ENCODE measurements around the gene SUMF2. TPM values are rescaled to one million over a fixed set of nuclear protein-coding genes. Genes with fewer than 3 reads are reported as not detected.
A peak's percentile ranks its signal among the peaks of the same experiment; 100 is the strongest.
"Not testable (repeated sequence)": the region's sequence is repeated elsewhere in the genome, so short reads cannot be mapped to it uniquely, and the experiment has no call there.

The SUMF2 gene
- 67.3 TPM for polyA plus RNA-seq (2012; ENCODE audit: low read depth, missing spikeins)

DNA sequence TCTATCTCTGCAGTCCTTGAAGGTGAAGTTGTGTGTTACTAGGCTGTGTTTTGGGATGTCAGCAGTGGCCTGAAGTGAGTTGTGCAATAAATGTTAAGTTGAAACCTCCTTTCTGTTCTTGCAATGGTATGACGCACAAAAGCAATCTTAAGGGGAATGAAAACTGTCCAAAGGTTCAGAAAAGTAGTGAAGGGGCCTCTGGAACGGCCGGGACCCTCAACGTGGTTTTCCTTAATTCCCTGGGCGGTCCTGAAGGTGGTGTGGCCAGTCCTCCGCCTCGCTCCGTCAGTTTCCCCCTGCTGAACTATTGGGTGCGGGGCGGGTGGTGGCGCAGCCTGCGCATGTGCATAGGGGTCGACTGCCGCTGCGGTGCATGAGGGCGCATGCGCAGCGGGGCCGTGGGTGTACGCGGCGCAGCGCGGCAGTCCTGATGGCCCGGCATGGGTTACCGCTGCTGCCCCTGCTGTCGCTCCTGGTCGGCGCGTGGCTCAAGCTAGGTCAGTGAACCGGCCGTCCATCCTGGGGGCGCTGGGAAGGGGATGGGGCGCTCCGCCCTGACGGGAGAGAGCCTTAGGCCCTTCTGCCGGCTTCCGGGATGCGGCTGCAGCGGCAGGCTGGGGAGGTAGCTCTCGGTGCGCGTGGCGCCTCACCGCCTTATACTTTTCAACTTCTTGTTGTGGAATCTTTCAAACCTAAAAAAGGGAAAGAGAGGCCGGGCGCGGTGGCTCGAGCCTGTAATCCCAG, at the start of gene SUMF2:
SUMF2 (plus strand) TSS at position 405 of the 744 bp plus-strand sequence; CDS start at position 431, 26 bp downstream.
- FAIRE-seq = peak; percentile 100
- TF ChIP-seq PAX5 (IDR thresholded peaks at IDR 0.05; ENCODE audit: insufficient read depth, low read length, severe bottlenecking) (no peak), SPI1 (IDR thresholded peaks at IDR 0.05; ENCODE audit: low read depth, low read length) (no peak), TAF1 (IDR thresholded peaks at IDR 0.05; ENCODE audit: low read depth, low read length) (peak; percentile 54; the same call in 1 of the 2 replicates), POLR2AphosphoS5 (IDR thresholded peaks at IDR 0.05; ENCODE audit: low read depth, low read length) (peak; percentile 94), POLR2A (IDR thresholded peaks at IDR 0.05; ENCODE audit: low read depth, low read length) (peak; percentile 92), POU2F2 (IDR thresholded peaks at IDR 0.05; ENCODE audit: low read depth, low read length) (peak; percentile 84)

GRCh38 chr7:56017015-56017414, 47.1 kb upstream of the SUMF2 start:
- DNase-seq (ENCODE audit: insufficient read length, low spot score); FAIRE-seq: not testable (repeated sequence)

More for the DNA sequence above, at the start of gene SUMF2:
- peak; percentile 91 for DNase-seq (ENCODE audit: insufficient read length, low spot score)

DNA sequence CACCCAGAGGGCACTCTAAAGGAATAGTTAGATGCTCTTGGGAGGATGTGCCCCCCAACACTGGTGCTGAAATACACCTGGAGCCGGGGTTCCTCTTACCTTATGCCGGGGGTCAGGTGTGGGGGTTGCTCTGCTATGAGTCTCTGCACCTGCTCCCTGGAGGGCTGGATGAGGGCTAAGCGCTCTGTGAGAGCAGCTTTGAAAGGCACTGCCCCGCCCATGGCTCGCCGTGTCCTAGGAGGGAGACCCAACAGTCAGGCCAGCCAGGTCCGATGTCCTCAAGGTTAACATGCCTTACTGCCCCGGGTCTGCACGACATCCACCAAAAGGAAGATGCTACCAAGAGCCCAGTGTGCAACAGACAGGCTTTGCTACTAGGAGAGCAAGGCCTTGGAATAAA, 44.6 kb upstream of the SUMF2 start:
- no peak for FAIRE-seq

GRCh38 chr7:56023500-56023899, 40.6 kb upstream of the SUMF2 start:
- TF ChIP-seq POLR2AphosphoS5 (IDR thresholded peaks at IDR 0.05; ENCODE audit: low read depth, low read length) = no peak
- TF ChIP-seq POLR2A (IDR thresholded peaks at IDR 0.05; ENCODE audit: low read depth, low read length) = no peak
- TF ChIP-seq PAX5 (IDR thresholded peaks at IDR 0.05; ENCODE audit: insufficient read depth, low read length, severe bottlenecking) = no peak
- TF ChIP-seq TAF1 (IDR thresholded peaks at IDR 0.05; ENCODE audit: low read depth, low read length) = no peak
- TF ChIP-seq POU2F2 (IDR thresholded peaks at IDR 0.05; ENCODE audit: low read depth, low read length) = no peak
- no peak for TF ChIP-seq SPI1 (IDR thresholded peaks at IDR 0.05; ENCODE audit: low read depth, low read length)
- DNase-seq (ENCODE audit: insufficient read length, low spot score) = no peak
- FAIRE-seq = no peak

More for the DNA sequence above, 44.6 kb upstream of the SUMF2 start:
- no peak for TF ChIP-seq POLR2AphosphoS5 (IDR thresholded peaks at IDR 0.05; ENCODE audit: low read depth, low read length)
- no peak for TF ChIP-seq POU2F2 (IDR thresholded peaks at IDR 0.05; ENCODE audit: low read depth, low read length)
- no peak for TF ChIP-seq POLR2A (IDR thresholded peaks at IDR 0.05; ENCODE audit: low read depth, low read length)
- no peak for TF ChIP-seq TAF1 (IDR thresholded peaks at IDR 0.05; ENCODE audit: low read depth, low read length)
- no peak for TF ChIP-seq SPI1 (IDR thresholded peaks at IDR 0.05; ENCODE audit: low read depth, low read length)
- TF ChIP-seq PAX5 (IDR thresholded peaks at IDR 0.05; ENCODE audit: insufficient read depth, low read length, severe bottlenecking) = no peak
- no peak for DNase-seq (ENCODE audit: insufficient read length, low spot score)

- no peak for FAIRE-seq
- no peak for DNase-seq (ENCODE audit: insufficient read length, low spot score)
- TF ChIP-seq PAX5 (IDR thresholded peaks at IDR 0.05; ENCODE audit: insufficient read depth, low read length, severe bottlenecking) (no peak), POU2F2 (IDR thresholded peaks at IDR 0.05; ENCODE audit: low read depth, low read length) (no peak), SPI1 (IDR thresholded peaks at IDR 0.05; ENCODE audit: low read depth, low read length) (no peak), POLR2AphosphoS5 (IDR thresholded peaks at IDR 0.05; ENCODE audit: low read depth, low read length) (no peak), TAF1 (IDR thresholded peaks at IDR 0.05; ENCODE audit: low read depth, low read length) (no peak), POLR2A (IDR thresholded peaks at IDR 0.05; ENCODE audit: low read depth, low read length) (no peak)
Observed at GRCh38 chr7:56026538-56026937, 37.5 kb upstream of the SUMF2 start.

GRCh38 chr7:56028942-56029630, 35.0 kb upstream of the SUMF2 start:
- FAIRE-seq = no peak
- TF ChIP-seq PAX5 (IDR thresholded peaks at IDR 0.05; ENCODE audit: insufficient read depth, low read length, severe bottlenecking) = no peak

DNA sequence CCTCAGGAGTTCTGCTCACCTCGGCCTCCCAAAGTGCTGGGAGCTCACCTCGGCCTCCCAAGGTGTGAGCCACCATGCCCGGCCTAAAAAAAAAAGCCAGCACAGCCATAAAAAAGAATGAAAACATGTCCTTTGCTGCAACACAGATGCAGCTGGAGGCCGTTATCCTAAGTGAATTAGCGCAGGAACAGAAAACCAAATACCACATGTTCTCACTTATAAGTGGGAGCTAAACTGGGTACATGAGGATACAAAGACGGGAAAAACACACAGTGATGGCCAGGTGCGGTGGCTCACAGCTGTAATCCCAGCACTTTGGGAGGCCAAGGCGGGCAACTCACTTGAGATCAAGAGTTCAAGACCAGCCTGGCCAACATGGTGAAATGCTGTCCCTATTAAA, 33.7 kb upstream of the SUMF2 start:
- DNase-seq (ENCODE audit: insufficient read length, low spot score) (no peak), FAIRE-seq (no peak)
- TF ChIP-seq POU2F2 (IDR thresholded peaks at IDR 0.05; ENCODE audit: low read depth, low read length) (no peak), TAF1 (IDR thresholded peaks at IDR 0.05; ENCODE audit: low read depth, low read length) (no peak), SPI1 (IDR thresholded peaks at IDR 0.05; ENCODE audit: low read depth, low read length) (no peak)

More at GRCh38 chr7:56028942-56029630, 35.0 kb upstream of the SUMF2 start:
- DNase-seq (ENCODE audit: insufficient read length, low spot score) = no peak

GRCh38 chr7:56031556-56031955, 32.5 kb upstream of the SUMF2 start:
- not testable (repeated sequence) for DNase-seq (ENCODE audit: insufficient read length, low spot score); FAIRE-seq

GRCh38 chr7:56032578-56032977, 31.5 kb upstream of the SUMF2 start:
- not testable (repeated sequence) for DNase-seq (ENCODE audit: insufficient read length, low spot score); FAIRE-seq

DNA sequence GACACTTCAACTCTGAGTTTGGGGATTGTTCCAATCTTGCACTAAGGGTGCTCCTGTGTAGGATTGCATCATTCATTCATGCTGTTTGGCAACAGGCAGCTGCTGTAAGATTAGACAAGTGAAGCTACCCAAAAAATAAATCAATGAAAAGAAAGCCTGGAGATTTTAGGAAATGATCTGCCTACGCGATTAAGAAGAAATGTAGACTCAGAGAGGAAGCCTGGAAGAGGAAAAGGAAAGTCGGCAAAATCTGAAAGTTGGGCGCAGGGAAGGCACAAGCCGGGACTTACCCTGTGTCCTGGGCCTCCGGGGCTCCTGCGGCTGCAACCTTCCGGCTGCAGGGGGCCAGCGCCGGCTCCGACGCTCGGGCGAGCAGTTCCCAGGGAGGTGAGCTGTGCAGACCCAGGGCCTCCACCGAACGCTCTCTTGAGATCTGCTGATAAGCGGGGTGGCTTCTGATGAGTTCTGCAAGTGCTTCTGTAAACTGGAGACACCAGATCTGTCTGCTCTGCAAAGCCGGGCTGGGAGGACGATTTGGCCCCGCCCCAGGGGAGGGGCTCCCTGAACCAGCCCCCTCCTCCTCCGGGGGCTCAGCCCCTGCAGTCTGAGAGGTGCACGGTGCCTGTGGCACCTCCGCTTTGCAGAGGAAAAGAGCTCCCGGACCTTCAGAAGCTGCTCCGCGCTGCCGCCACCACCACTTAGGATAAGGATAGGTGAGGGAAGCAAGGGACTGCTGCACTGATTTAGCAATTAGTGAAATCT, 30.2 kb upstream of the SUMF2 start:
- no peak for TF ChIP-seq PAX5 (IDR thresholded peaks at IDR 0.05; ENCODE audit: insufficient read depth, low read length, severe bottlenecking)
- TF ChIP-seq POLR2AphosphoS5 (IDR thresholded peaks at IDR 0.05; ENCODE audit: low read depth, low read length) = 0 out of 2 replicates have a peak, but pooled peaks have one; percentile 41
- peak; percentile 82 for FAIRE-seq
- DNase-seq (ENCODE audit: insufficient read length, low spot score) = peak; percentile 73

Measured in GM12891 (cell line).